Uterus (tissue), 4 donors: ENCODE results near the gene KRTAP5-8. TPM values are rescaled to one million over a fixed set of nuclear protein-coding genes. Genes with fewer than 3 reads are reported as not detected.

Experiments
- DNase-seq, 2 donors: peaks; one replicate each; pipeline ENCODE4 v3.0.0-alpha.2; 2019 to 2020
- H3K27ac ChIP-seq, 2 donors: fragments of 200-600 bp; sonication (generic); 1 replicate in 1 of 2; 2 replicates in 1 of 2; pipeline ENCODE4 v1.5.1; 2016 to 2018
- H3K27me3 ChIP-seq, 2 donors: fragments of 200-600 bp; sonication (generic); one replicate each; pipeline ENCODE4 v1.5.1; 2018 to 2019; ENCODE audit warnings: control low read depth in 1 of 2
- H3K36me3 ChIP-seq, 2 donors: fragments of 200-600 bp; sonication (generic); one replicate each; pipeline ENCODE4 v1.5.1; 2019; ENCODE audit warnings: control low read depth in 1 of 2
- H3K4me1 ChIP-seq, 2 donors: fragments of 200-600 bp; sonication (generic); one replicate each; pipeline ENCODE4 v1.5.1; 2018 to 2019; ENCODE audit warnings: control low read depth in 1 of 2
- H3K4me3 ChIP-seq, 2 donors: fragments of 200-600 bp; sonication (generic); 1 replicate in 1 of 2; 2 replicates in 1 of 2; pipeline ENCODE4 v1.5.1; 2018 to 2019; ENCODE audit warnings: mild to moderate bottlenecking in 1 of 2
- H3K9me3 ChIP-seq, 2 donors: fragments of 200-600 bp; sonication (generic); one replicate each; pipeline ENCODE4 v1.5.1; 2019; ENCODE audit warnings: control low read depth in 1 of 2
- CTCF ChIP-seq, 4 experiments: fragments of 200-600 bp in 2 of 4; fragments of 450-650 bp in 2 of 4; sonication (generic) in 2 of 4; IDR thresholded peaks; one replicate each; pipeline ENCODE4 v1.5.1; 2016 to 2019; ENCODE audit warnings: antibody characterized with exemption in 4 of 4, mild to moderate bottlenecking in 2 of 4, moderate library complexity in 1 of 4
- POLR2A ChIP-seq, 2 donors: fragments of 450-650 bp; IDR thresholded peaks; one replicate each; pipeline ENCODE4 v1.6.1; 2016; ENCODE audit warnings: antibody characterized with exemption in 2 of 2, mild to moderate bottlenecking in 1 of 2, moderate library complexity in 1 of 2
- intact Hi-C: fragments of 100-400 bp; cut with DNase I; formaldehyde crosslinking; loops from one replicate; pipeline ENCODE4 v1.15.1; 2023; ENCODE audit warnings: low total_unique reads
- total RNA-seq, 4 donors: library from RNA; depleted of rRNA in 3 of 4; stranded (reverse); fragments of >200 nt in 3 of 4; gene quantifications; one replicate each; pipeline versions ENCODE4 v1.1.0 to v1.2.4, GENCODE V29; 2014 to 2023
- donor health status: DM: yes; HTN: yes; CAD: no.

KRTAP5-8 gene
- total RNA-seq, 4 donors from 2014 or later, result 0.64 TPM; not detected in 3

- Histone ChIP-seq H3K27me3 (no peaks in the 10 kb centered on the region), H3K4me1 (no peaks in the 10 kb centered on the region), H3K9me3 (no peaks in the 10 kb centered on the region), H3K4me3 (no peak overlapping the region), H3K27ac (no peak overlapping the region), H3K36me3 (no peaks in the 10 kb centered on the region)
- DNase-seq, result no peak
- TF ChIP-seq POLR2A (IDR thresholded peaks at IDR 0.05) (no peak), CTCF (IDR thresholded peaks at IDR 0.05) (no peak)
- intact Hi-C loops, result no loop called here
Measured at GRCh38 chr11:71499125-71499524, 38.7 kb upstream of the KRTAP5-8 start.

- H3K27ac ChIP-seq, result no peak overlapping the region
- intact Hi-C loops, result no loop called here
- no peaks in the 10 kb centered on the region for H3K36me3 ChIP-seq
- no peak for TF ChIP-seq CTCF (IDR thresholded peaks at IDR 0.05)
- no peak for TF ChIP-seq POLR2A (IDR thresholded peaks at IDR 0.05)
- no peak for DNase-seq
- H3K9me3 ChIP-seq, result no peaks in the 10 kb centered on the region
- H3K4me1 ChIP-seq, result no peaks in the 10 kb centered on the region
- no peak overlapping the region for H3K4me3 ChIP-seq
- H3K27me3 ChIP-seq, result no peaks in the 10 kb centered on the region
Measured at GRCh38 chr11:71499546-71499945, 38.3 kb upstream of the KRTAP5-8 start.

- H3K4me1 ChIP-seq, result no peaks in the 10 kb centered on the region
- no peaks in the 10 kb centered on the region for H3K9me3 ChIP-seq
- no peak overlapping the region for H3K27ac ChIP-seq
- TF ChIP-seq CTCF (IDR thresholded peaks at IDR 0.05) (no peak), POLR2A (IDR thresholded peaks at IDR 0.05) (no peak)
- no peaks in the 10 kb centered on the region for H3K27me3 ChIP-seq
- H3K4me3 ChIP-seq, result no peak overlapping the region
- H3K36me3 ChIP-seq, result no peaks in the 10 kb centered on the region
- intact Hi-C loops, result no loop called here
- DNase-seq, result no peak
Measured at GRCh38 chr11:71500601-71501021, 37.2 kb upstream of the KRTAP5-8 start.

GRCh38 chr11:71501071-71501985, 36.5 kb upstream of the KRTAP5-8 start:
- H3K27ac ChIP-seq, result no peak overlapping the region
- no peaks in the 10 kb centered on the region for H3K9me3 ChIP-seq
- no peaks in the 10 kb centered on the region for H3K4me1 ChIP-seq
- H3K27me3 ChIP-seq, result no peaks in the 10 kb centered on the region
- DNase-seq, result no peak
- TF ChIP-seq POLR2A (IDR thresholded peaks at IDR 0.05), result no peak
- TF ChIP-seq CTCF (IDR thresholded peaks at IDR 0.05), result no peak
- intact Hi-C loops, result no loop called here
- no peaks in the 10 kb centered on the region for H3K36me3 ChIP-seq
- H3K4me3 ChIP-seq, result no peak overlapping the region

GRCh38 chr11:71502026-71502425, 35.8 kb upstream of the KRTAP5-8 start:
- H3K36me3 ChIP-seq, result no peaks in the 10 kb centered on the region
- no peaks in the 10 kb centered on the region for H3K4me1 ChIP-seq
- peaks cover 0 to 1% of the 10 kb centered on the region in 2 donors for H3K9me3 ChIP-seq
- DNase-seq, result no peak
- no peaks in the 10 kb centered on the region for H3K27me3 ChIP-seq
- TF ChIP-seq CTCF (IDR thresholded peaks at IDR 0.05) (no peak), POLR2A (IDR thresholded peaks at IDR 0.05) (no peak)
- intact Hi-C loops, result no loop called here
- no peak overlapping the region for H3K4me3 ChIP-seq
- H3K27ac ChIP-seq, result no peak overlapping the region
